HepG2 (cell line): ENCODE data around the gene UCHL3. TPM values are rescaled to one million over a fixed set of nuclear protein-coding genes. Genes with fewer than 3 reads are reported as not detected.

Experiments used
- ATAC-seq: fragments of 200-7000 bp; cut with Tn5 transposase; 3 replicates; pipeline ENCODE4 v1.9.1; 2020; ENCODE audit warnings: mild to moderate bottlenecking, moderate library complexity
- BruUV-seq: library from RNA; stranded (reverse); fragments of 400-500 nt; replicated peaks from 2 replicates; lab custom pipeline; 2021; lab: Mats Ljungman, UMichigan
- CTCF ChIA-PET: fragments of 300-600 bp; formaldehyde crosslinking; extraction: SDS; loops from one replicate; lab custom pipeline; 2021; ENCODE audit warnings: low total read pairs, inconsistent platforms, low intra/inter-chr PET ratio; lab: Yijun Ruan, JAX
- POLR2A ChIA-PET: fragments of 350-600 bp; sonication (Branson Sonifier 250); formaldehyde crosslinking; loops from one replicate; lab custom pipeline; 2020; ENCODE audit warnings: antibody characterized with exemption, inconsistent platforms; lab: Yijun Ruan, JAX
- DNase-seq: peaks from one replicate; pipeline ENCODE4 v3.0.0-alpha.2; 2015; ENCODE audit warnings: low spot score
- FAIRE-seq: peaks from 3 replicates; lab custom pipeline; 2011; peaks lifted over from hg19 to GRCh38; lab: Jason Lieb, UNC
- H2AFZ ChIP-seq: one replicate; pipeline ENCODE4 v1.6.1; 2011; ENCODE audit warnings: low read length, inconsistent platforms
- H3K27ac ChIP-seq: fragments of 300-600 bp; 3 replicates; pipeline ENCODE4 v1.8.0; 2011; ENCODE audit warnings: mixed run types, mild to moderate bottlenecking, mixed read lengths, low read length, inconsistent platforms; ENCODE audit not compliant: insufficient read depth; ENCODE audit errors: extremely low read length
- H3K27me3 ChIP-seq, 2 experiments: fragments of 200-600 bp in 1 of 2; 2 replicates in 1 of 2; 3 replicates in 1 of 2; pipeline versions ENCODE4 v1.6.0 to v1.8.0; 2011; ENCODE audit warnings: low read length in 2 of 2, mild to moderate bottlenecking in 2 of 2, moderate library complexity in 2 of 2, inconsistent platforms in 1 of 2; ENCODE audit not compliant: insufficient read depth in 2 of 2, control insufficient read depth in 1 of 2
- H3K36me3 ChIP-seq, 2 experiments: fragments of 200-600 bp in 1 of 2; replicated peaks in 1 of 2; 2 replicates in 1 of 2; 3 replicates in 1 of 2; pipeline versions ENCODE4 v1.5.1 to v1.8.0; 2011; ENCODE audit warnings: low read length in 2 of 2, inconsistent platforms in 1 of 2; ENCODE audit not compliant: insufficient read depth in 2 of 2, control insufficient read depth in 1 of 2
- H3K4me1 ChIP-seq: 2 replicates; pipeline ENCODE4 v1.5.1; 2012; ENCODE audit warnings: low read length, inconsistent platforms; ENCODE audit not compliant: insufficient read depth
- H3K4me2 ChIP-seq: 2 replicates; pipeline ENCODE4 v1.6.0; 2011; ENCODE audit warnings: low read depth, low read length, inconsistent platforms
- H3K4me3 ChIP-seq, 3 experiments: fragments of 200-600 bp in 1 of 3; sonication (generic), shearing (Covaris generic) in 1 of 3; replicated peaks in 1 of 3; 2 replicates each; pipeline ENCODE4 v1.5.1; 2011 to 2016; ENCODE audit warnings: low read length in 3 of 3, inconsistent platforms in 2 of 3, low read depth in 2 of 3, mild to moderate bottlenecking in 2 of 3, control low read depth in 1 of 3, mixed read lengths in 1 of 3; ENCODE audit not compliant: insufficient read depth in 1 of 3
- H3K79me2 ChIP-seq: one replicate; pipeline ENCODE4 v1.6.1; 2011; ENCODE audit warnings: low read length, inconsistent platforms; ENCODE audit not compliant: insufficient read depth
- H3K9ac ChIP-seq: 2 replicates; pipeline ENCODE4 v1.6.0; 2011; ENCODE audit warnings: mild to moderate bottlenecking, low read depth, low read length, inconsistent platforms; ENCODE audit not compliant: insufficient read depth
- H3K9me3 ChIP-seq: 2 replicates; pipeline ENCODE4 v1.5.1; 2012; ENCODE audit warnings: mild to moderate bottlenecking, low read length
- H4K20me1 ChIP-seq: 2 replicates; pipeline ENCODE4 v1.6.0; 2011; ENCODE audit warnings: inconsistent platforms, mild to moderate bottlenecking, low read length, moderate library complexity; ENCODE audit not compliant: insufficient read depth
- ATF7-NPFF ChIP-seq: sonication (generic); formaldehyde crosslinking; IDR thresholded peaks from 2 replicates; pipeline ENCODE4 v1.8.1; 2023; ENCODE audit warnings: mild to moderate bottlenecking, low read depth, missing genetic modification reagents, moderate library complexity
- ATRX ChIP-seq: sonication (generic); formaldehyde crosslinking; IDR thresholded peaks from 2 replicates; pipeline ENCODE4 v1.4.0; 2020; ENCODE audit warnings: missing genetic modification reagents, borderline replicate concordance
- CBX1 ChIP-seq: IDR thresholded peaks from one replicate; pipeline ENCODE4 v1.6.1; 2016; ENCODE audit warnings: antibody characterized with exemption, low read depth
- MYC ChIP-seq: sonication (generic); formaldehyde crosslinking; IDR thresholded peaks from 2 replicates; pipeline ENCODE4 v1.9.0; 2021; ENCODE audit warnings: missing genetic modification reagents, borderline replicate concordance
- NFIC ChIP-seq: IDR thresholded peaks from 2 replicates; pipeline ENCODE4 v1.6.1; 2012; ENCODE audit warnings: mild to moderate bottlenecking, low read length, inconsistent platforms
- RBM39 ChIP-seq: fragments of 200-400 bp; formaldehyde crosslinking; IDR thresholded peaks from one replicate; pipeline ENCODE4 v1.6.1; 2018; ENCODE audit warnings: antibody characterized with exemption, mild to moderate bottlenecking, low read depth, low read length; ENCODE audit not compliant: poor library complexity, severe bottlenecking
- SPEN ChIP-seq: sonication (generic); formaldehyde crosslinking; IDR thresholded peaks from 2 replicates; pipeline ENCODE4 v1.5.1; 2020; ENCODE audit warnings: low read depth, mild to moderate bottlenecking, missing genetic modification reagents
- TBP ChIP-seq: sonication (generic); formaldehyde crosslinking; IDR thresholded peaks from 2 replicates; pipeline ENCODE4 v1.5.0; 2020; ENCODE audit warnings: missing genetic modification reagents
- TP53 ChIP-seq: sonication (generic); formaldehyde crosslinking; conservative IDR thresholded peaks from 2 replicates; pipeline ENCODE4 v1.4.0; 2020; ENCODE audit warnings: missing genetic modification reagents
- ZNF232 ChIP-seq: sonication (generic); formaldehyde crosslinking; IDR thresholded peaks from 2 replicates; pipeline ENCODE4 v1.4.0; 2020; ENCODE audit warnings: missing genetic modification reagents, borderline replicate concordance
- ZNF644 ChIP-seq: IDR thresholded peaks from 2 replicates; pipeline ENCODE4 v1.6.1; 2016; ENCODE audit warnings: low read depth
- ZNF747 ChIP-seq: sonication (generic); formaldehyde crosslinking; IDR thresholded peaks from 2 replicates; pipeline ENCODE4 v1.8.1; 2023; ENCODE audit warnings: missing genetic modification reagents, mild to moderate bottlenecking, borderline replicate concordance
- ZNF775 ChIP-seq: sonication (generic); formaldehyde crosslinking; IDR thresholded peaks from 2 replicates; pipeline ENCODE4 v1.4.0; 2020; ENCODE audit warnings: missing genetic modification reagents, mild to moderate bottlenecking, moderate library complexity, borderline replicate concordance
- whole genome bisulfite sequencing: methylation state at CpG from one replicate; pipeline ENCODE4 v1.1.6; 2017; ENCODE audit warnings: low lambda C conversion rate; 5-methylcytosine and 5-hydroxymethylcytosine counted together
- in situ Hi-C: cut with HindIII; loops from 2 replicates; pipeline ENCODE4 v1.10.0; 2017; ENCODE audit warnings: low pct_unique_long_range_greater_than_20kb; ENCODE audit not compliant: extremely low pct_ligation_motif_present
- intact Hi-C: fragments of 100-400 bp; cut with micrococcal nuclease; formaldehyde crosslinking; loops from one replicate; pipeline ENCODE4 v1.10.0; 2022; ENCODE audit not compliant: unreplicated experiment
- polyA plus RNA-seq, 8 experiments: library from polyadenylated mRNA; depleted of rRNA in 3 of 8; stranded (reverse) in 7 of 8; unstranded in 1 of 8; fragments of >200 nt; fragmentation: Illumina TruSeq in 4 of 8; extraction: Trizol in 4 of 8; gene quantifications; 2 replicates each; pipeline versions ENCODE4 v1.2.1 to v1.2.3, GENCODE V29; 2011 to 2016; ENCODE audit warnings: low read depth in 4 of 8, missing spikeins in 1 of 8, mixed read lengths in 1 of 8; ENCODE audit not compliant: insufficient read depth in 1 of 8
- total RNA-seq, 5 experiments: library from RNA; depleted of rRNA; stranded (reverse); fragments of >200 nt; fragmentation: Illumina TruSeq; extraction: Trizol; gene quantifications; 2 replicates each; pipeline ENCODE4 v1.2.3, GENCODE V29; 2016; ENCODE audit warnings: low read depth in 1 of 5
- TF ChIP-seq, protein P1 (sequence below): IDR thresholded peaks from 2 replicates; pipeline ENCODE4 v1.6.1; 2016; ENCODE audit warnings: missing biosample characterization, missing genetic modification reagents, low read depth
- TF ChIP-seq, protein P2 (sequence below): sonication (generic); formaldehyde crosslinking; IDR thresholded peaks from 2 replicates; pipeline ENCODE4 v1.9.0; 2021; ENCODE audit warnings: mild to moderate bottlenecking, missing genetic modification reagents
- TF ChIP-seq, protein P3 (sequence below): sonication (generic); formaldehyde crosslinking; IDR thresholded peaks from 2 replicates; pipeline ENCODE4 v1.5.0; 2020; ENCODE audit warnings: mild to moderate bottlenecking, missing genetic modification reagents

UCHL3 gene
- total and polyA plus RNA-seq, 2 of the 13 experiments (the other 11 are each of a cell fraction or from before 2014, with no cell fraction given): 36.2 to 93.3 TPM

DNA sequence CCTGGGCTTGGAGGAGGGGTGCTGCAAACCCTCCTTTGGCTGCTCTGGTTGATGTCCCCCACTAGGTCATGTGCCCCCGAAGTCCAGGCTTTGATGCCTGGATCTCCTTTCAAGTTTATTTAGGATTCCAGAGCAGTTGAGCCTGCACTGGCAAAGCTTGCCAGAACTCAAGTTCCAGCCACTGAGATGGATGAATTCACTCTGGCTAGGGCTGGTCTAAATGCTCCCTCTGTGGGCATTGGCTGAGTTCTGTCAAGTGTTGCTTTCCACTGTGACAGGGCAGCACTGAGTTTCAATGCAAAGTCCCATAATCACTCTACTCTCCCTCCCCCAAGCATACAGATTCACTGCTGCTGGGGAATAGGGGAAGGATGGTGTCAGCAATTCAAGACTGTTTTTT is 68.7 kb downstream of the UCHL3 start:
- ChIA-PET CTCF (no interaction called here), POLR2A (interaction anchor here (1.3 kb wide), 1 partner anchor 18 kb away, joined by 3 read pairs; no protein-coding TSS in a partner anchor)
- Histone ChIP-seq H3K9me3 (no peaks in the 10 kb centered on the region), H2AFZ (no peak overlapping the region), H3K4me2 (no peak overlapping the region), H4K20me1 (no peaks in the 10 kb centered on the region), H3K27ac (no peak overlapping the region), H3K4me1 (no peaks in the 10 kb centered on the region), H3K36me3 (no peaks in the 10 kb centered on the region; a peak in 1 of 5 replicates), H3K79me2 (no peaks in the 10 kb centered on the region), H3K27me3 (no peaks in the 10 kb centered on the region), H3K4me3 (no peak overlapping the region), H3K9ac (no peak overlapping the region)
- TF ChIP-seq, protein P1, sequence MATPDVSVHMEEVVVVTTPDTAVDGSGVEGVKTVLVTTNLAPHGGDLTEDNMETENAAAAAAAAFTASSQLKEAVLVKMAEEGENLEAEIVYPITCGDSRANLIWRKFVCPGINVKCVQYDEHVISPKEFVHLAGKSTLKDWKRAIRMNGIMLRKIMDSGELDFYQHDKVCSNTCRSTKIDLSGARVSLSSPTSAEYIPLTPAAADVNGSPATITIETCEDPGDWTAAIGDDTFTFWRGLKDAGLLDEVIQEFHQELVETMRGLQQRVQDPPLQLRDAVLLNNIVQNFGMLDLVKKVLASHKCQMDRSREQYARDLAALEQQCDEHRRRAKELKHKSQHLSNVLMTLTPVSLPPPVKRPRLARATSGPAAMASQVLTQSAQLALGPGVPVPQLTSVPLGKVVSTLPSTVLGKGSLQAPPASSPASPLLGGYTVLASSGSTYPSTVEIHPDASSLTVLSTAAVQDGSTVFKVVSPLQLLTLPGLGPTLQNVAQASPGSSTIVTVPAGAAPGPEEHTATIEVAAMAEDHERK (CRISPR knock-in tag): no peak
- no peak for TF ChIP-seq NFIC
- no peak for TF ChIP-seq ZNF644
- TF ChIP-seq, protein P2, sequence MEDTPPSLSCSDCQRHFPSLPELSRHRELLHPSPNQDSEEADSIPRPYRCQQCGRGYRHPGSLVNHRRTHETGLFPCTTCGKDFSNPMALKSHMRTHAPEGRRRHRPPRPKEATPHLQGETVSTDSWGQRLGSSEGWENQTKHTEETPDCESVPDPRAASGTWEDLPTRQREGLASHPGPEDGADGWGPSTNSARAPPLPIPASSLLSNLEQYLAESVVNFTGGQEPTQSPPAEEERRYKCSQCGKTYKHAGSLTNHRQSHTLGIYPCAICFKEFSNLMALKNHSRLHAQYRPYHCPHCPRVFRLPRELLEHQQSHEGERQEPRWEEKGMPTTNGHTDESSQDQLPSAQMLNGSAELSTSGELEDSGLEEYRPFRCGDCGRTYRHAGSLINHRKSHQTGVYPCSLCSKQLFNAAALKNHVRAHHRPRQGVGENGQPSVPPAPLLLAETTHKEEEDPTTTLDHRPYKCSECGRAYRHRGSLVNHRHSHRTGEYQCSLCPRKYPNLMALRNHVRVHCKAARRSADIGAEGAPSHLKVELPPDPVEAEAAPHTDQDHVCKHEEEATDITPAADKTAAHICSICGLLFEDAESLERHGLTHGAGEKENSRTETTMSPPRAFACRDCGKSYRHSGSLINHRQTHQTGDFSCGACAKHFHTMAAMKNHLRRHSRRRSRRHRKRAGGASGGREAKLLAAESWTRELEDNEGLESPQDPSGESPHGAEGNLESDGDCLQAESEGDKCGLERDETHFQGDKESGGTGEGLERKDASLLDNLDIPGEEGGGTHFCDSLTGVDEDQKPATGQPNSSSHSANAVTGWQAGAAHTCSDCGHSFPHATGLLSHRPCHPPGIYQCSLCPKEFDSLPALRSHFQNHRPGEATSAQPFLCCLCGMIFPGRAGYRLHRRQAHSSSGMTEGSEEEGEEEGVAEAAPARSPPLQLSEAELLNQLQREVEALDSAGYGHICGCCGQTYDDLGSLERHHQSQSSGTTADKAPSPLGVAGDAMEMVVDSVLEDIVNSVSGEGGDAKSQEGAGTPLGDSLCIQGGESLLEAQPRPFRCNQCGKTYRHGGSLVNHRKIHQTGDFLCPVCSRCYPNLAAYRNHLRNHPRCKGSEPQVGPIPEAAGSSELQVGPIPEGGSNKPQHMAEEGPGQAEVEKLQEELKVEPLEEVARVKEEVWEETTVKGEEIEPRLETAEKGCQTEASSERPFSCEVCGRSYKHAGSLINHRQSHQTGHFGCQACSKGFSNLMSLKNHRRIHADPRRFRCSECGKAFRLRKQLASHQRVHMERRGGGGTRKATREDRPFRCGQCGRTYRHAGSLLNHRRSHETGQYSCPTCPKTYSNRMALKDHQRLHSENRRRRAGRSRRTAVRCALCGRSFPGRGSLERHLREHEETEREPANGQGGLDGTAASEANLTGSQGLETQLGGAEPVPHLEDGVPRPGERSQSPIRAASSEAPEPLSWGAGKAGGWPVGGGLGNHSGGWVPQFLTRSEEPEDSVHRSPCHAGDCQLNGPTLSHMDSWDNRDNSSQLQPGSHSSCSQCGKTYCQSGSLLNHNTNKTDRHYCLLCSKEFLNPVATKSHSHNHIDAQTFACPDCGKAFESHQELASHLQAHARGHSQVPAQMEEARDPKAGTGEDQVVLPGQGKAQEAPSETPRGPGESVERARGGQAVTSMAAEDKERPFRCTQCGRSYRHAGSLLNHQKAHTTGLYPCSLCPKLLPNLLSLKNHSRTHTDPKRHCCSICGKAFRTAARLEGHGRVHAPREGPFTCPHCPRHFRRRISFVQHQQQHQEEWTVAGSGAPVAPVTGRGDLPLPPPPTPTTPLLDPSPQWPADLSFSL (CRISPR knock-in tag): no peak
- no peak for TF ChIP-seq SPEN (CRISPR knock-in tag)
- TF ChIP-seq ZNF232: no peak
- TF ChIP-seq ZNF775 (CRISPR knock-in tag): no peak
- no peak for TF ChIP-seq RBM39
- TF ChIP-seq TP53 (CRISPR knock-in tag): no peak
- TF ChIP-seq, protein P3, sequence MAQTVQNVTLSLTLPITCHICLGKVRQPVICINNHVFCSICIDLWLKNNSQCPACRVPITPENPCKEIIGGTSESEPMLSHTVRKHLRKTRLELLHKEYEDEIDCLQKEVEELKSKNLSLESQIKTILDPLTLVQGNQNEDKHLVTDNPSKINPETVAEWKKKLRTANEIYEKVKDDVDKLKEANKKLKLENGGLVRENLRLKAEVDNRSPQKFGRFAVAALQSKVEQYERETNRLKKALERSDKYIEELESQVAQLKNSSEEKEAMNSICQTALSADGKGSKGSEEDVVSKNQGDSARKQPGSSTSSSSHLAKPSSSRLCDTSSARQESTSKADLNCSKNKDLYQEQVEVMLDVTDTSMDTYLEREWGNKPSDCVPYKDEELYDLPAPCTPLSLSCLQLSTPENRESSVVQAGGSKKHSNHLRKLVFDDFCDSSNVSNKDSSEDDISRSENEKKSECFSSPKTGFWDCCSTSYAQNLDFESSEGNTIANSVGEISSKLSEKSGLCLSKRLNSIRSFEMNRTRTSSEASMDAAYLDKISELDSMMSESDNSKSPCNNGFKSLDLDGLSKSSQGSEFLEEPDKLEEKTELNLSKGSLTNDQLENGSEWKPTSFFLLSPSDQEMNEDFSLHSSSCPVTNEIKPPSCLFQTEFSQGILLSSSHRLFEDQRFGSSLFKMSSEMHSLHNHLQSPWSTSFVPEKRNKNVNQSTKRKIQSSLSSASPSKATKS (CRISPR knock-in tag): no peak
- no peak for TF ChIP-seq ATF7-NPFF (CRISPR knock-in tag)
- TF ChIP-seq CBX1: no peak
- no peak for TF ChIP-seq TBP (CRISPR knock-in tag)
- no peak for TF ChIP-seq ZNF747
- no peak for TF ChIP-seq ATRX (CRISPR knock-in tag)
- no peak for TF ChIP-seq MYC (CRISPR knock-in tag)
- BruUV-seq: no TSS peak
- ATAC-seq (peak; percentile 35; the same call in 2 of the 3 replicates), DNase-seq (no peak), FAIRE-seq (no peak)
- intact Hi-C loops: no loop called here
- in situ Hi-C loops: no loop called here
- 0% methylated on average over 1 of the region's 1 CpG for WGBS
